CD1c-positive myeloid dendritic cell (primary cell): Measurements from ENCODE around the gene VEPH1.

Source experiments
- DNase-seq: peaks from one replicate; pipeline ENCODE4 v3.0.0-alpha.2; 2016; ENCODE audit errors: extremely low spot score

Gene VEPH1

DNA sequence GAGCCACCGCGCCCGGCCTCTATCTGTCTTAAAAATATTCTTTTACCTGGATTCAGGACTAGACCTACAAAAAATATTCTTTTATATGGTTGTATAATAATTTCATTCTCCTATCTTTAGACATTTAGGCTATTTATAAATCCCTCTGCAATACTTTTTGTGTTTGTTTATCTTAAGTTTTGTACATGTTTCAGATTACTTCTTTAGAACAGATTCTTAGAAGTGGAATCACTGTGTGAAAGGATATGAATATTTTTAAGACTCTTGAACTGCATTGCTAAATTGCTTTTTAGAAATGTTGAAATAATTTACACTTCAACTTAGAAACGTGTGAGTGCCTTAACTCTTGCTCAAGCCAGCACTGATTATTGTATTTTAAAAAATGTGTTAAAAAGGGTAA, 197.8 kb downstream of the VEPH1 start:
- no peak for DNase-seq

GRCh38 chr3:157301755-157302154, 201.5 kb downstream of the VEPH1 start:
- no peak for DNase-seq

- DNase-seq, result no peak
Measured at GRCh38 chr3:157300981-157301663, 202.1 kb downstream of the VEPH1 start.

DNA sequence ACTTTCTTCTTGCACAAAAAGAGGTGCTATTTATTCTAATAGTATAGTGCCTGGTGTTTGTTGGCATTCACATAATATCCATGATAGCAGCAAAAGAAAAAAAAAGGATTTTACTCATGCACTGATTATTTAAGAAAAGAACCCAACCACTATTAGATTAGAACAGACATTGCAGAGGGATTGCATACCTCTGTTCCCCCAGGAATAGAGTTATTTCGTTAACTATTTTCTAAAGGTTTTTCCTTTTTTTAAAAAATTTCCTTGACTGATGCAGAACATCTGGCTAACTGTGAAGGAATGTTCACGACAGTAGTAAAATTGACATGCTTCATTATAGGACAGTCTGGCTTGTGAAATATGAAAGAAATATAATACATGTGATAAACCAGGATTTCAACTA, 203.1 kb downstream of the VEPH1 start:
- no peak for DNase-seq

GRCh38 chr3:157297328-157297915, 205.8 kb downstream of the VEPH1 start:
- DNase-seq, result no peak

DNA sequence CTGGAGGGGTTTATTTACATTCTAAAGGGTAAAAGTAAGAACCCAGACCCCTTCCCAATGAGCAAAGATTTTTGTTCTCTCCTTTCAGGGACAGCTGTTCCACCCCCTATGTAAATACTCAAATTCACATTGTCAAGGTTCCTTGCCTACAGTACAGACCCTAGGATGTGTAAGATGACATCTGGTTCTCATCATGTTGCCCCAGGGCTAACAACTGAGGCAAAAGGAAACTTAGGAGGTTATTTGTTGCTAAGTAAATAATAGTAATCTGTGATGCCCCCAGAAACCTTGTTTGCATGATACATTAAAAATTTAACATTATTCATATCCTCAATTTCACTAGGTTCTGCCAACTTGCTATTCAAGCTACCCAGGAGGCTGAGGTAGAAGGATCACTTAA, 208.3 kb downstream of the VEPH1 start:
- no peak for DNase-seq

DNA sequence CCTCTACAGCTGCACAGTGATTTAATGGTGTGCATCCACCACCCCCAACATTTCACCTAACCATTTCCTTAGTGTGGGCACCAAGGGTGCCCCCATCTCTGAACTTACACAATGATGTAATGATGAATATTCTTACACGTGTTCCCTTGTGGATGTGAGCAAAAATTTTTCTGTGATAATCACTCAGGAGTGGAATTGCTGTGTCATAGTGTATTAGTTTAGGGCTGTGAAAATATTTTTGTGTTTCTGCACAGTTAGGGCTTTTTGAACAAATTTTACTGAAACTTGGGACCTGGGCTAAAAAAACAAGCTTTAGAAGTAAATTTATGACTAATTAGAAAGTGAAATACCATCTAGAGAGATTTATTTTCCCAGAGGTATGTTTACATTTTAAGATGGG, 208.7 kb downstream of the VEPH1 start:
- DNase-seq, result no peak

DNA sequence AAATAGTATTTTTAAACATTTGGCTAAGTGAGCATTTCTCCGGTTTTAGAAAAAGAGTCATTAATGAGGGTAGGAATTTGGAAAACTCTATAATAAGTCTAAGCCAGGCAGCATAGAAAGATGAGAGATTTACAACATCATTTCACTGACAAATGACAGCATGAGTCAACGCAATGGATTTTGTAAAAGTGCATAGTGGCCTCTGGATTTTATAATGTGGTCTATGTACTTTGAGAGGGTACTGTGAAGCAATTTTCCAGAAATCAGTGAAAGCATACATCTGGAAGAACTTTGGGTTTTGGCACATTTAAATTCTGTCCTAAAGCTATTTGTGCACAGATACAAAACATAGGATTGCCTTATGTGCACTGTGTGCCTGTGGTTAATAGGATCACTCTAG, 212.4 kb downstream of the VEPH1 start:
- no peak for DNase-seq

- no peak for DNase-seq
Measured at GRCh38 chr3:157285966-157286365, 217.2 kb downstream of the VEPH1 start.

DNA sequence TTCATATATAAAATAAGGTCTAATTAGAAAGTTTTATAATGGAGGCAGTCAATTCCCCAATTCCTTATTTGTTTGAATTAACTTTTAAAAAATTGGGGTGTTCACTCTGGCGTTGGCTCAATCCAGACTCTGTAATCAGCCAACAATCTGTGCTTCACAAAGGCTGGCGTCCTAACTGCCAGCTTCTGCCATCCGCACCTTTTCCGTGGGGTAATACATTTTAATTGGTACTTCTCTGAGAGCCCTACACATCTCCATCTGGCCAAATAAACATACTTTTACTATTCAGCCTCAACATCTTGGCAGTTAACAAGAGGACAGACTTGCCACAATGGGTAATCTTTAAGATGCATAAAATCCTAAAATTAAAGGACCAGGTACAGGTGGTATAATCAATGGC, 218.1 kb downstream of the VEPH1 start:
- no peak for DNase-seq

DNA sequence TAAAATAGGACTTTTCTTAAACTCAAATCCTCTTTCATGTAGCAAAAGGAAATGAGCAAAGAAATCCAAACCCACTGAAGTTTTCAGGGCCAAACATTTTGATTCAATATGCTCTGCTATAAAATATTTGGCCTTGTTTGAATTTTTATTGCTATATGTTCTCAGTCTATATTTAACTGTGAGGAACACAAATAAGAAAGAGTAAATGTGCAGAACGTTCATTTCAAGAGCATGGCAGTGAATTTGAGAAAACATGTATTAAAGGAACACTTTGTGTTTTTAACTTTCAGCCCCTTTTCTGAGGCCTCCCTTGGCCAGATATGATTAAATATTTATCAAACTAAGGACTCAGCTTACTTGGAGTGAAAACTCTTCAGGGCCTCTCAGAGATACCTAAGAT, 218.5 kb downstream of the VEPH1 start:
- no peak for DNase-seq

- no peak for DNase-seq
Measured at GRCh38 chr3:157282261-157283191, 220.7 kb downstream of the VEPH1 start.

DNA sequence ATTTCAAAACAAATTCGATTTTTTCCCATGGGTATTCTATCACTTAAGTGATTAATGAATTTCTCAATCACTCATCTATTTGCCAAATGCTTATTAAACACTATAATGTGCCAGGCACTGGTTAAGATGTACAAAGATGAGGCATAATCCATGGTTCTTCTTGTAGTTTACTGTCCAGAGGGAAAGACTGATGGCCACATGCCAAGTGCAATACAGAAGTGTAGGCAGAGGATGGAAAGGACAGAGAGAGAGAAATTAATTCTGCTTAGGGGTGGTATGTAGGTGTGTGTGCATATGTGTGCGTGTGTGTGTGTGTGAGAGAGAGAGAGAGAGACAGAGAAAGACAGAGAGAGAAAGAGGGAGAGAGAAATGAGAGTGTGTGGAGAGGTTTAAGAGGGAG, 222.4 kb downstream of the VEPH1 start:
- DNase-seq, result no peak

- DNase-seq, result no peak
Measured at GRCh38 chr3:157280354-157280753, 222.9 kb downstream of the VEPH1 start.

GRCh38 chr3:157279237-157279636, 224.0 kb downstream of the VEPH1 start:
- DNase-seq, result no peak

GRCh38 chr3:157276801-157277200, 226.4 kb downstream of the VEPH1 start:
- no peak for DNase-seq

DNA sequence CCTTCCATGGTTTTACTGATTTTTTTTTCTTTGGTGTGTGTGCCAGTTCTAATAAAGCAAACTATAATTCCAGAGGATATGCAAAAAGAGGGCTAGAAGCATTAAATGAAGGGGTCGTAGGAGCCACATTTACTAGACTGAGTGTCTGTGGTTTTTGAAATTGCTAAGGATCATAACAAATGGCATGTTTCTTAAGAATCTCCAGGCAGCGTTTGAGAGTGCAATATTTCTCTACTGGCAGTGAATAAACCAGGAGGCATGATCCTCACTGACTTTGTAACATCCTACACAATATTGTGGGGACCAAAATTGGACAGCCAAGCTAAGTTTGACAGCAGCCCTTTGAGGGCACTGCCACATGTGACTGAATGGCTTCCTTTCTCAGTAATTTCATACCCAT, 227.4 kb downstream of the VEPH1 start:
- DNase-seq, result no peak

GRCh38 chr3:157274644-157275137, 228.5 kb downstream of the VEPH1 start:
- no peak for DNase-seq

DNA sequence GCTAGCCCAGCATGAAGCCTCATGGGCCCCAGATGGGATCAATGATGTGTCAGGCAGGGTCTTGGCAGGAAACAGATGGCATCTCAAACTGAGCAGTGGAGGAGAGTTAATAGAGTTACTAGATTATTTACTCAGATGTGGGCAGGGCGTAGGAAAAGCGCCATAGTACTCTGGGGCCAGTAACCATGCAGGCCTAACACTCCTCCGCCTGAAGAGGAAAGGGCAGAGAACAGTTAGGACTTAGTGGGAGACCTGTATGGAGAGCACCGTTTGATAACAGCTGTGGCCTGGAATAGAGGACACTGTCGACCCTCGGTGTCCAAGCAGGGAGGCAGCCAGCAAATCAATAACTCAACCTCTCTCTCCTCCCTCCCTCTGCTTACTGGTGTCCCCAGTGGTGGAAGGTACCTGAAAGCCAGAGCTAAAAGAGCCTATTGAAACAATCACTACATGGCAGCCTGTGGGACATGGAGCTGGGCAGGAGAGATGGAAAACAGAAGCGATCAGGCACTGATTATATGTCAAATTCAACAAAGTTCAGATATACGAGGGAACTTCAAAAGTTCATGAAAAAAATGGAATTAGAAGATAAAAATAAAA, 231.8 kb downstream of the VEPH1 start:
- no peak for DNase-seq

- DNase-seq, result no peak
Measured at GRCh38 chr3:157268026-157268425, 235.2 kb downstream of the VEPH1 start.

DNA sequence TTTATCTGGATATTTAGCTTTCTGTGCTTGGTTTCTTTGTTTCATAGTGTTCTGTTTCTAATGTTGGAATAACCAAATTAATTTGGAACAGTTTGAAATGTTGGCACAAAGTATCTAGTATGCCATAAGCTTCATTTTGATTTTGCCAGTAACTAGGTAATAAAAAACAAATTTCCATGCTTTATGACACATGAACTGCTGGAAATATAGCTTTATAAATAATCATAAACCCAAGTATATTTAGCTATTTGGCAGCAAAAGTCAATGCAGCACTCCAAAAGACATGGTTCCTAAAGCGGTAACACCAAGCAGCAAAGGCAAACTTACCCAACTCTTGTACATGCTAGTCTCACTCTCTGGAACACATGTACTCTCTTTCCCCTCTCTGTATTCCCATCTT, 237.3 kb downstream of the VEPH1 start:
- no peak for DNase-seq

DNA sequence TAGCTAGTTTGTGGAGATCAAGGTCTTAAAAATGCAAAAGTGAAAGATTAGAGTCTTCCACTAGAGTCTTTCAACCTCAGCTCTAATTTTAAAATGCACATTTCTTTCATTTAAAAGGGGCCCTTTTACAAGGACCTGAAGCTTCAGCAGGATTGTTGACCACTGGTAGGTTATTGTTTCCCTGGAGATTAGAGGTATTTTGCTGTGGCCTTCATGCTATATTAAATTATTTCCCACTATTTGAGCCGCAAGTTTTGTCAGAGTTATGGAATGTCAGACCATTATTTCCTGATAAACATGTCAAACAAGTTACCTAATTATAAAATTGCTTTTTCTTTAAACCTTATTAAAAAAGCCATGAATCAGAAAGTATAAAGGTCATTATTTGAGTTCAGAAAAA, 240.2 kb downstream of the VEPH1 start:
- no peak for DNase-seq
